IMR-90 (cell line): ENCODE measurements around the gene ADCY4. TPM values are rescaled to one million over a fixed set of nuclear protein-coding genes. Genes with fewer than 3 reads are reported as not detected.

Experiments used
- ATAC-seq: fragments of 200-7000 bp; cut with Tn5 transposase; 2 replicates; pipeline ENCODE4 v1.9.1; 2020; ENCODE audit warnings: low read depth, mild to moderate bottlenecking, moderate library complexity
- BruUV-seq: library from RNA; stranded (reverse); fragments of 400-500 nt; replicated peaks from 2 replicates; lab custom pipeline; 2021; lab: Mats Ljungman, UMichigan
- CTCF ChIA-PET: fragments of 300-600 bp; formaldehyde crosslinking; extraction: SDS; loops from one replicate; lab custom pipeline; 2021; ENCODE audit warnings: antibody characterized with exemption; lab: Yijun Ruan, JAX
- POLR2A ChIA-PET: fragments of 300-600 bp; sonication (Branson Sonifier 250); formaldehyde crosslinking; loops from one replicate; lab custom pipeline; 2022; ENCODE audit warnings: antibody characterized with exemption; ENCODE audit not compliant: unreplicated experiment; lab: Charles Lee
- DNase-seq: peaks from one replicate; pipeline ENCODE4 v3.0.0; 2013
- H2AFZ ChIP-seq: replicated peaks from 2 replicates; pipeline ENCODE3; 2013; ENCODE audit warnings: low read length, mild to moderate bottlenecking; ENCODE audit not compliant: poor library complexity
- H2AK5ac ChIP-seq: 2 replicates; pipeline ENCODE4 v1.6.1; 2013; ENCODE audit warnings: low read depth, low read length, inconsistent platforms
- H2AK9ac ChIP-seq: replicated peaks from 2 replicates; pipeline ENCODE3; 2013; ENCODE audit warnings: mild to moderate bottlenecking, low read depth, low read length, moderate library complexity; ENCODE audit not compliant: poor library complexity
- H2BK120ac ChIP-seq: 2 replicates; pipeline ENCODE4 v1.6.1; 2013; ENCODE audit warnings: low read depth, low read length, inconsistent platforms
- H2BK15ac ChIP-seq: 3 replicates; pipeline ENCODE4 v1.6.1; 2013; ENCODE audit warnings: low read depth, low read length, inconsistent platforms
- H2BK20ac ChIP-seq: 2 replicates; pipeline ENCODE4 v1.6.1; 2013; ENCODE audit warnings: low read depth, mild to moderate bottlenecking, inconsistent platforms, low read length, moderate library complexity
- H2BK5ac ChIP-seq: 2 replicates; pipeline ENCODE4 v1.6.1; 2013; ENCODE audit warnings: mild to moderate bottlenecking, low read depth, low read length, inconsistent platforms; ENCODE audit not compliant: poor library complexity, severe bottlenecking
- H3K14ac ChIP-seq: replicated peaks from 2 replicates; pipeline ENCODE4 v1.6.1; 2013; ENCODE audit warnings: low read depth, low read length, inconsistent platforms
- H3K18ac ChIP-seq: 2 replicates; pipeline ENCODE4 v1.6.1; 2013; ENCODE audit warnings: low read depth, low read length, control low read depth
- H3K23ac ChIP-seq: 2 replicates; pipeline ENCODE4 v1.6.1; 2013; ENCODE audit warnings: low read depth, low read length, inconsistent platforms
- H3K27ac ChIP-seq: 2 replicates; pipeline ENCODE4 v1.5.1; 2013; ENCODE audit warnings: mild to moderate bottlenecking, control low read depth, low read length; ENCODE audit not compliant: insufficient read depth
- H3K27me3 ChIP-seq: 2 replicates; pipeline ENCODE4 v1.6.1; 2013; ENCODE audit warnings: low read length; ENCODE audit not compliant: control insufficient read depth, insufficient read depth
- H3K36me3 ChIP-seq: 2 replicates; pipeline ENCODE4 v1.6.1; 2013; ENCODE audit warnings: low read length, mixed read lengths; ENCODE audit not compliant: control insufficient read depth, insufficient read depth
- H3K4ac ChIP-seq: 2 replicates; pipeline ENCODE4 v1.6.1; 2013; ENCODE audit warnings: low read depth, low read length, inconsistent platforms
- H3K4me1 ChIP-seq: 2 replicates; pipeline ENCODE4 v1.6.1; 2013; ENCODE audit warnings: low read length, mixed read lengths; ENCODE audit not compliant: control insufficient read depth, insufficient read depth
- H3K4me2 ChIP-seq: 2 replicates; pipeline ENCODE4 v1.6.1; 2013; ENCODE audit warnings: low read depth, mild to moderate bottlenecking, control low read depth, low read length, moderate library complexity
- H3K4me3 ChIP-seq: 2 replicates; pipeline ENCODE4 v1.5.1; 2013; ENCODE audit warnings: low read depth, mild to moderate bottlenecking, control low read depth, low read length, moderate library complexity; ENCODE audit not compliant: insufficient read depth
- H3K56ac ChIP-seq: 2 replicates; pipeline ENCODE4 v1.6.1; 2013; ENCODE audit warnings: low read length, inconsistent platforms; ENCODE audit not compliant: insufficient read depth; ENCODE audit errors: extremely low read depth
- H3K79me1 ChIP-seq, 2 experiments: 2 replicates each; pipeline ENCODE4 v1.6.1; 2013; ENCODE audit warnings: low read length in 2 of 2, inconsistent platforms in 1 of 2, low read depth in 1 of 2
- H3K9ac ChIP-seq: 2 replicates; pipeline ENCODE4 v1.6.1; 2013; ENCODE audit warnings: low read depth, low read length, control low read depth
- H3K9me1 ChIP-seq: 2 replicates; pipeline ENCODE4 v1.6.1; 2013; ENCODE audit warnings: low read length, inconsistent platforms; ENCODE audit not compliant: insufficient read depth
- H3K9me3 ChIP-seq: 2 replicates; pipeline ENCODE4 v1.6.1; 2013; ENCODE audit warnings: low read length; ENCODE audit not compliant: control insufficient read depth, insufficient read depth
- H4K20me1 ChIP-seq: 2 replicates; pipeline ENCODE4 v1.6.1; 2013; ENCODE audit warnings: low read length, inconsistent platforms; ENCODE audit not compliant: insufficient read depth
- H4K5ac ChIP-seq: 2 replicates; pipeline ENCODE4 v1.6.1; 2013; ENCODE audit warnings: mild to moderate bottlenecking, low read depth, low read length, control low read depth
- H4K8ac ChIP-seq, 2 experiments: 2 replicates each; pipeline ENCODE4 v1.6.1; 2013; ENCODE audit warnings: low read depth in 2 of 2, low read length in 2 of 2, control low read depth in 1 of 2, inconsistent platforms in 1 of 2
- H4K91ac ChIP-seq: 2 replicates; pipeline ENCODE4 v1.6.1; 2013; ENCODE audit warnings: low read depth, low read length, inconsistent platforms; ENCODE audit not compliant: insufficient read depth
- BHLHE40 ChIP-seq: fragments of 150-350 bp; IDR thresholded peaks from 2 replicates; pipeline ENCODE4 v1.6.1; 2016; ENCODE audit warnings: mild to moderate bottlenecking, low read depth, low read length
- CEBPB ChIP-seq: IDR thresholded peaks from 2 replicates; pipeline ENCODE4 v1.6.1; 2012; ENCODE audit warnings: low read depth, low read length, improper control_type of control experiment
- CHD1 ChIP-seq: IDR thresholded peaks from 2 replicates; pipeline ENCODE4 v1.6.1; 2012; ENCODE audit warnings: low read depth, low read length, improper control_type of control experiment
- CTCF ChIP-seq: conservative IDR thresholded peaks from 2 replicates; pipeline ENCODE4 v1.5.1; 2012; ENCODE audit warnings: mild to moderate bottlenecking, low read depth, low read length, improper control_type of control experiment
- ELK1 ChIP-seq: fragments of 150-350 bp; IDR thresholded peaks from 2 replicates; pipeline ENCODE4 v1.6.1; 2016; ENCODE audit warnings: low read depth, mild to moderate bottlenecking, low read length, moderate library complexity, borderline replicate concordance
- FOS ChIP-seq: fragments of 150-350 bp; IDR thresholded peaks from 2 replicates; pipeline ENCODE4 v1.6.1; 2016; ENCODE audit warnings: low read depth, low read length
- MAFK ChIP-seq: IDR thresholded peaks from 2 replicates; pipeline ENCODE4 v1.6.1; 2012; ENCODE audit warnings: low read depth, low read length, improper control_type of control experiment
- MAZ ChIP-seq: IDR thresholded peaks from 2 replicates; pipeline ENCODE4 v1.6.1; 2012; ENCODE audit warnings: low read depth, mild to moderate bottlenecking, low read length, improper control_type of control experiment, moderate library complexity, borderline replicate concordance
- MXI1 ChIP-seq: IDR thresholded peaks from 2 replicates; pipeline ENCODE4 v1.6.1; 2012; ENCODE audit warnings: low read depth, mild to moderate bottlenecking, low read length, moderate library complexity, borderline replicate concordance
- NFE2L2 ChIP-seq: fragments of 150-350 bp; IDR thresholded peaks from 2 replicates; pipeline ENCODE4 v1.6.1; 2016; ENCODE audit warnings: low read depth, mild to moderate bottlenecking, low read length
- POLR2A ChIP-seq: IDR thresholded peaks from 2 replicates; pipeline ENCODE4 v1.6.1; 2012; ENCODE audit warnings: mild to moderate bottlenecking, low read depth, low read length
- RAD21 ChIP-seq: IDR thresholded peaks from 2 replicates; pipeline ENCODE4 v1.6.1; 2012; ENCODE audit warnings: low read length, improper control_type of control experiment
- RCOR1 ChIP-seq: IDR thresholded peaks from 2 replicates; pipeline ENCODE4 v1.6.1; 2012; ENCODE audit warnings: mild to moderate bottlenecking, low read length, improper control_type of control experiment; ENCODE audit not compliant: insufficient replicate concordance
- RFX5 ChIP-seq: IDR thresholded peaks from 2 replicates; pipeline ENCODE4 v1.8.0; 2012; ENCODE audit warnings: low read depth, mild to moderate bottlenecking, low read length, moderate library complexity
- USF2 ChIP-seq: fragments of 150-350 bp; IDR thresholded peaks from 2 replicates; pipeline ENCODE4 v1.6.1; 2017; ENCODE audit warnings: mild to moderate bottlenecking, antibody characterized with exemption, low read length, low read depth
- WGBS, 2 experiments: methylation state at CpG; one replicate each; pipeline versions ENCODE4 v1.1.5 to v1.1.7; 2013; ENCODE audit warnings: missing lambda C conversion rate in 2 of 2; ENCODE audit not compliant: insufficient read length in 1 of 2; ENCODE audit errors: extremely low coverage in 2 of 2; 5-methylcytosine and 5-hydroxymethylcytosine counted together
- dilution Hi-C: fragments of 300-500 bp; cut with HindIII; formaldehyde crosslinking; loops from one replicate; pipeline ENCODE4 v1.14.3; 2018; ENCODE audit warnings: low sequenced_read_pairs; ENCODE audit not compliant: unreplicated experiment
- in situ Hi-C: fragments of 300-500 bp; cut with MboI; formaldehyde crosslinking; loops from 3 replicates; pipeline ENCODE4 v1.14.3; 2019; ENCODE audit warnings: low sequenced_read_pairs, inconsistent platforms, mixed read lengths
- intact Hi-C: fragments of 100-400 bp; cut with micrococcal nuclease; formaldehyde crosslinking; loops from 2 replicates; pipeline ENCODE4 v1.10.0; 2022
- polyA plus RNA-seq, 3 experiments: library from polyadenylated mRNA; depleted of rRNA; stranded (reverse); fragments of >200 nt; gene quantifications; 2 replicates each; pipeline ENCODE4 v1.2.3, GENCODE V29; 2012; ENCODE audit warnings: low replicate concordance in 1 of 3
- total RNA-seq: library from RNA; depleted of rRNA; stranded (reverse); fragments of >200 nt; gene quantifications from 2 replicates; pipeline ENCODE4 v1.2.3, GENCODE V29; 2012

Gene ADCY4
- total and polyA plus RNA-seq, 2 of the 4 experiments (the other 2 are of a cell fraction): not detected

- DNase-seq (no peak), ATAC-seq (no peak)
- in situ Hi-C loops: no loop called here
- Histone ChIP-seq H3K9me3 (no peaks in the 10 kb centered on the region), H4K8ac (no peak overlapping the region), H3K56ac (no peak overlapping the region), H3K18ac (no peak overlapping the region), H3K23ac (no peak overlapping the region), H4K91ac (no peak overlapping the region), H2AFZ (peak overlapping the region; percentile 57), H3K4me3 (no peak overlapping the region), H3K27me3 (peaks cover 61% of the 10 kb centered on the region), H3K4me1 (no peaks in the 10 kb centered on the region), H3K4me2 (no peak overlapping the region), H4K5ac (no peak overlapping the region), H3K79me1 (no peaks in the 10 kb centered on the region), H2AK9ac (no peak overlapping the region), H2BK120ac (no peak overlapping the region), H3K9ac (no peak overlapping the region), H3K9me1 (peaks cover 3% of the 10 kb centered on the region; the same call in 1 of the 2 replicates), H2AK5ac (no peak overlapping the region; the same call in 1 of the 2 replicates), H3K4ac (no peak overlapping the region), H3K14ac (no peak overlapping the region), H2BK5ac (no peak overlapping the region), H3K36me3 (no peaks in the 10 kb centered on the region), H2BK15ac (no peak overlapping the region), H4K20me1 (no peaks in the 10 kb centered on the region), H3K27ac (no peak overlapping the region), H2BK20ac (no peak overlapping the region)
- dilution Hi-C loops: no loop called here
- CTCF ChIA-PET: interaction anchor here (1.4 to 1.9 kb wide), 2 partner anchors 12 to 13 kb away, joined by 3 to 9 read pairs; no protein-coding TSS in a partner anchor
- WGBS, 2 experiments: 65% methylated on average over 4 of the region's 14 CpGs; no CpG with 5 or more reads in 1 of the 2 experiments
- intact Hi-C loops: no loop called here
- BruUV-seq: no TSS peak
- POLR2A ChIA-PET: interaction anchor here (0.6 kb wide), 1 partner anchor 228 kb away, joined by 7 read pairs; no protein-coding TSS in a partner anchor
- TF ChIP-seq MAFK (no peak), CEBPB (no peak), CTCF (no peak), CHD1 (no peak), USF2 (no peak), FOS (no peak), MAZ (no peak), POLR2A (no peak), RAD21 (no peak), BHLHE40 (no peak), RCOR1 (no peak), ELK1 (no peak), MXI1 (no peak), RFX5 (no peak), NFE2L2 (no peak)
Measured at GRCh38 chr14:24321212-24321975, 13.5 kb downstream of the ADCY4 start.
